Stomach (tissue), 4 donors: ENCODE results near the gene C22orf39.

Experiments
- EP300 ChIP-seq: sonication (generic); formaldehyde crosslinking; IDR thresholded peaks from one replicate; pipeline ENCODE4 v1.6.1; 2017; ENCODE audit warnings: antibody characterized with exemption
- POLR2A ChIP-seq, 4 donors: fragments of 450-650 bp; IDR thresholded peaks; one replicate each; pipeline ENCODE4 v1.6.1; 2016; ENCODE audit warnings: antibody characterized with exemption in 4 of 4, control low read depth in 2 of 4, mild to moderate bottlenecking in 1 of 4, moderate library complexity in 1 of 4
- TF ChIP-seq, protein P1 (sequence below), 7 experiments: fragments of 450-650 bp in 4 of 7; fragments of 200-600 bp in 3 of 7; sonication (generic) in 3 of 7; IDR thresholded peaks; one replicate each; pipeline ENCODE4 v1.5.1; 2016 to 2019; ENCODE audit warnings: antibody characterized with exemption in 7 of 7, control low read depth in 2 of 7, mild to moderate bottlenecking in 1 of 7

DNA sequence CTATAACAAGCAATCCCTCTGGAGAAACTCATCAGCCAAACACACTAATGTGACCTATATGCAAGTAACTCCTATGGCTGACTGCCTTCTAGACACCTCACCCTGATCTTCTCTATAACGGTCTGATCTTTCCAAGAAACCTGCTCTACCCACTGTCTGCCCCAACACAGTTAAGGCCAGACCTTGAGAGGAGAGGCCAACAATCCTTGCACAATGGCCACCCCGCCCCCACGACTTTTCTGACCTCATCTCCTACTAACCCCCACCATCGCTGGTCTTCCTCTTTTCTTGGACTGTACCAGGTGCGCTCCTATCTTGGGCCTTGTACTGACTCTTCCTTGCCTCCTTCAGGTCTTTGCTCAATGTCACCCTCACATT is 28.4 kb downstream of the C22orf39 start:
- TF ChIP-seq, protein P1, sequence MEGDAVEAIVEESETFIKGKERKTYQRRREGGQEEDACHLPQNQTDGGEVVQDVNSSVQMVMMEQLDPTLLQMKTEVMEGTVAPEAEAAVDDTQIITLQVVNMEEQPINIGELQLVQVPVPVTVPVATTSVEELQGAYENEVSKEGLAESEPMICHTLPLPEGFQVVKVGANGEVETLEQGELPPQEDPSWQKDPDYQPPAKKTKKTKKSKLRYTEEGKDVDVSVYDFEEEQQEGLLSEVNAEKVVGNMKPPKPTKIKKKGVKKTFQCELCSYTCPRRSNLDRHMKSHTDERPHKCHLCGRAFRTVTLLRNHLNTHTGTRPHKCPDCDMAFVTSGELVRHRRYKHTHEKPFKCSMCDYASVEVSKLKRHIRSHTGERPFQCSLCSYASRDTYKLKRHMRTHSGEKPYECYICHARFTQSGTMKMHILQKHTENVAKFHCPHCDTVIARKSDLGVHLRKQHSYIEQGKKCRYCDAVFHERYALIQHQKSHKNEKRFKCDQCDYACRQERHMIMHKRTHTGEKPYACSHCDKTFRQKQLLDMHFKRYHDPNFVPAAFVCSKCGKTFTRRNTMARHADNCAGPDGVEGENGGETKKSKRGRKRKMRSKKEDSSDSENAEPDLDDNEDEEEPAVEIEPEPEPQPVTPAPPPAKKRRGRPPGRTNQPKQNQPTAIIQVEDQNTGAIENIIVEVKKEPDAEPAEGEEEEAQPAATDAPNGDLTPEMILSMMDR (IDR thresholded peaks at IDR 0.05) = no peak
- TF ChIP-seq EP300 (no peak), POLR2A (IDR thresholded peaks at IDR 0.05) (no peak)
